ENCODE data around the gene ST6GALNAC4.

ST6GALNAC4 gene, protein sequence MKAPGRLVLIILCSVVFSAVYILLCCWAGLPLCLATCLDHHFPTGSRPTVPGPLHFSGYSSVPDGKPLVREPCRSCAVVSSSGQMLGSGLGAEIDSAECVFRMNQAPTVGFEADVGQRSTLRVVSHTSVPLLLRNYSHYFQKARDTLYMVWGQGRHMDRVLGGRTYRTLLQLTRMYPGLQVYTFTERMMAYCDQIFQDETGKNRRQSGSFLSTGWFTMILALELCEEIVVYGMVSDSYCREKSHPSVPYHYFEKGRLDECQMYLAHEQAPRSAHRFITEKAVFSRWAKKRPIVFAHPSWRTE

DNA sequence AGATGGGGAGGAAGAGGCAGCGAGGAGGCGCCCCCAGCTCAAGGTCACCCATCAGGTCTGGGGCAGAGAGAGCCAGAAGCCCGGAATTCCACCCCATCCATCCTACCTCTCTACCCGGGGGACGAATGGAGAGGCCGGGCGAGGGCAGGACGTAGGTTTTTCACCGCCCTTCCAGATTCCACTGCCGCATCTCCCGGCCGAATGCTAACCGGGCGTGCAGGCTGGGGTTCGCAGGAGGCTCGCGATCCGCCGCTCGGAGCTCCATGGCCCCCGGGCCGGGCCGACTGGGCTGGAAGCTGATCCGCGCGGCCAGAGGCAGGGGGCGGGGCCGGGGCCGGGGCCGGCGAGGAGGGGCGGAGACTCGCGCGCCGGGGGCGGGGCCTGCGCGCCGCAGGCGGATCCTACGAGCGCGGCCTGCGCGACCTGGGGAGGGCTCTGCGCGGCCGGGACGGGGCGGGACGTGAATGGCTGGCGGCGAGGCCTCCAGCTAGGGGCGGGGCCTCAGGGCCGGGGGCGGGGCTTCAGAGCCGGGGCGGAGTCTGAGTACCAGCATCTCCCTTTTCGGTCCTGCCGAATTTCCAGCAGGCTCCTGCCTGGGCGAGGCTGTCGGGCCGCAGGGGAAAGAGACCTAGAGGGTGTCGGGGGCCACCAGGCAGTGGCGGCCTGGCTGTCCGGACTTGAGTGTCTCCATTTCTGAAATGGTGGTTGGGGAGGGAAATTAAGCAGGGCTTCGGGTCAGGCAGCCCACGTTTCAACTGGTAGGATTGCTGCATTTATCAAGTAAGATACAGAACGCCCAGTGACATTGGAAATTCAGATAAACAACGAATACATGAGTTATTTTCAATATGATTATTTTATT lies at the start of gene ST6GALNAC4:
TSS of gene ST6GALNAC4 (minus strand) at position 322 of the 862 bp plus-strand sequence. CDS start 622 bp downstream, outside the sequence.
- DNase-seq: peak; percentile 74 to 92 (median 88)

DNA sequence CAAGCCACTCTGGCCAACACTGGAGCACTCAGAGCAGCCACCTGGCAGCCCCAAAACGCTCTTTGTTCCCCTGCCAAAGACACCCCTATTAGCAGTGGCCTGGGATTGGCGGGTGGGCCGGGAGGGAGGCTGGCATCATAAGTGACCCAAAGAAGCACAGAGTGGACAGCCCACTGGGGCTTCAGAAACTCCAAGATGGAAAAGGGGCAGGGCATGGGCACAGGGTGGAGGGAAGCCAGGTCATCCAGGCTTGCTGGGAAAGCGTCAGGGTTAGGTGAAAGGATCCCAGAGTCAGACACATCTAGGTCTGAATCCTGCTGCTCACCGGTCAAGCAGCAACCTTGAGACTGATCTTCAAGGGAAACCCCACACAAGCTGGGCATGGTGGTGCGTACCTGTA lies 49.1 kb upstream of the ST6GALNAC4 start:
- no peak for DNase-seq

DNA sequence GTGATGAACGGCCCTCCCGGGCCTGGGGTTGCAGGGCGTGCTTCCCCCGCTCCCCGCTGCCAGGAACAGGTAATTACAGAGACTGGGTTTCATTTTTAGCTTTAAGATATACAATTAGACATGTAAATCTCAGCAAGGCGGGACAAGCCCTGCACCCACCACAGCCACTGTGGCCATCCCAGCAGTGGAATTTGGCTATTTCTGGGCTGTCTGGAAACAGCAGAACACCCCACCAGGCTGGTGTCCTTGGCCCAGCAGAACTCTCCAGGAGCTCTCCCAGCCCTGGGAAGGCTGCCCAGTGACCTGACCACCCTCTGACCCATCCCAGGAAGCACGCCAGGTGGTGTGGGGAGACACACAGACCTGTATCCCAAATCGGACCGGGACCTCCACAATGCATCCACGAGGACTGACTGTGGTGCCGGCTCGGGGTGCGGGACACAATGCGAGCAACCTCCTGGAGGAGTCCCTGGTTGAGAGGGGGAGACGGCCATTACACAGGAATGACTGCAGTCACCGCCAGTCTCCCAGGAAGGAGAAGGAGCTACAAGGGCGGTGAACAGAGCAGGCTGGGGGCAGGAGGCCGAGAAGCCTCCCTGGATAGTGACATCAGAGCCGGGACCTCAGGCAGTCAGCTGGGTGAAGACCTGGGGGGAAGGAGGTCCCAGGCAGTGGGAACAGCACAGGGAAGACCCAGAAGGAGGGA lies 46.7 kb upstream of the ST6GALNAC4 start:
- DNase-seq: peak in 2 of 3 experiments; percentile 23 to 48

DNA sequence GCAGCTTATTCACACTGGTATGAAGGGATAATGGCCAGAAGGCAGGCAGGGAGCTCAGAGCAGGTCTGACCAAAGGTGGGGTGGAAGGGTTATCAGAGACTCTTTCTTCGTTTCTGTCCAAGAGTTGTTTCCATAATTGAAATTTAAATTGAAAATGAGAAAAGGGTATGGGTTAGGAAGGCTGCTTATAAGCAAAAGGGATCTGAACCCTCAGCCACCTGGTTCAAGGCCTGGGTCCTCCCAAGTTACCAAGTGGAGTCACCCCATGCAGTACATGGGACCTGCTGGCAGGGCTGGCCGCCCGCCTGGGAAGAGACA lies 46.2 kb upstream of the ST6GALNAC4 start:
- no peak for DNase-seq

DNA sequence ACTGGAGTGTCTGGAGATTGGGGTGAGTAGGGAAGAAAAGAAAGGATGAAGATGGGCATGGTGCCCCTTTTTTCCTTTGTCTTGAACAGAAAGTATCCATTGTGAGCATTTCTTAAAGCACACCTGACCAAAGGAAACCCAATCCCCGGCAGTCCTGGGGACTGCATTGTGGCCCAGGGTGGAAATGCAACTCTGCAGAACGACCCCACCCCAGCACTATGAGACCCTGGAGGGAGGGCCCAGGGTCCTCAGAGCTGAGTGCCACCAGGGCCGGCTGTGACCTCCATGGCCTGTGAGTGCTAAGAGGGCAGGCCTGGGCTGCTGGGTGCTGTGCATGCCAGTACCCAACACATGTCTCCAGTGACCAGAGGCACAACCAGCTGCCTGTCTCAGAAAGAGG lies 45.4 kb upstream of the ST6GALNAC4 start:
- no peak for DNase-seq

DNA sequence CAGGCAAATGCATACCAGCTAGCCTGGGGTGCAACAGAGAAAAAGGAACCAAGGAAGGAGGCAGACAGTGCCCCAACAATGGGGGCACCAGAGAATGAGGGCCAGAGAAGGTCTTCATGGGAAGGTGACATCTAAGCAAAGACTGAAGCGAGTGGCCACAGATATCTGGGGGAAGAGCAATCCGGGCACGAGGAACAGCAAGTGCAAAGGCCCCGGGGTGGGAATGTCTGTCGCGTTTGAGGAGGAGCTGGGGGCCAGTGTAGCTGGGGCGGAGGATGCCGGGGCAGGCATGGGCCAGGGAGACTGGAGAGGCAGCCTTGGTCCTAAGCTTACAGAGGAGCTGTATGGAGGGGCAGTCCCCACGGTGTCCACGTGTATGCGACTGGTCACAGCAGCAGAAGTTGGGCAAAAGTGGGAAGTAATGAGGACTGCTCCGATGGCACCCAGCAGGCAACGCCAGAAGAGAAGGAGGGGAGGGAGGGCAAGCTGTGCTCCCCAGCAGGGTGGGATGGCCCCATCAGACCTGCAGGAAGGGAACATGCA lies 44.8 kb upstream of the ST6GALNAC4 start:
- DNase-seq: no peak

DNA sequence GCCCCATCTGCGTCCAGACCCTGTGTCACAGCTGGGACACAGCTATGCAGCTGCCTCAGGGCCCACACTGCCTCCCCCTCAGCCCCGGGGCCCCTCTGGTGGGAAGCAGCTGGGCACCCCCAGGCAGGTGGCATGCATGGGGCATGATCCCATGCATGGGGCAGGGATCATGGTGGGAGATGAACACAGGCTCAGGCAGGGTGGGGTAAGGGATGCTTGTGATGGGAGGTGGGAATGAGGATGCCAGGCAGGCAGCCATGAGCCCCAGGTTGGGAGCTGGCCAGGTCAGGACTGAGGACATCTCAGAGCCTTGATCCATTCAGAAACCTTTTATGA lies 44.3 kb upstream of the ST6GALNAC4 start:
- DNase-seq: no peak

DNA sequence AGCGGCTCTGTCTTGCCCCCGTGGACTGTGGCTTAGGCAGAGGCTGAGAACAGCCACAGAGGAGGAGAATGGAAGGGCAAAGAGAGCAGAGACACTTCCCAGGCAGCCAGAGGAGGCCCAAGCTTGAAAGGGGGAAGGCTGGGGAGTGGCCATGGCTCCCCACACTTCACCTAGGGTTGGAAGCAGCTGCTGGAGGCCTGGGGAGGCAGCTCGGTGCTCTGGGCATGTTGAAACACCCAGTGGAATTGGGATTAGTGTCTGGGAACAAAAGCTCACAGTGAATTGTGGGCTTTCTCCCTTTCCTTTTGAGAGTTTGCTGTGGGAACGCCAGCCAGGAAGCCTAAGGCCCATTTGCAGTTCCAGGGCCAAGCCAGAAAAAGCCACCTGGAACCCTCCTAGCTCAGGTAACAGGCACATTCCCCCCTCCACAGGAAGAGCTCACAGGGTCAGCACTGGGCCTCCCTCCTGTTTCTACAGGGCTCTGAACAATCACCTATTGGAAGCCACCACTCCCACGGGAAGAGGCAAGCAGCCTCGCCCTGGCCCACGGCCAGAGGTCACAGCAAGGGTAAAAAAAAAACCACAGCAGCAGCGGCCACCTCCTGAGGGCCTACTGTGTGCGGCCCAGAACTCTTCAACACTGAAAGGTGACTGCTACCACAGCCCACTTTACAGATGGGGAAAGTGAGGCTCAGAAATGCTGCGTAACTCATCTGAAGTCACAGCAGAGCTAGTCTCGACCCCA lies 43.7 kb upstream of the ST6GALNAC4 start:
- peak in 1 of 3 experiments; percentile 14 for DNase-seq

DNA sequence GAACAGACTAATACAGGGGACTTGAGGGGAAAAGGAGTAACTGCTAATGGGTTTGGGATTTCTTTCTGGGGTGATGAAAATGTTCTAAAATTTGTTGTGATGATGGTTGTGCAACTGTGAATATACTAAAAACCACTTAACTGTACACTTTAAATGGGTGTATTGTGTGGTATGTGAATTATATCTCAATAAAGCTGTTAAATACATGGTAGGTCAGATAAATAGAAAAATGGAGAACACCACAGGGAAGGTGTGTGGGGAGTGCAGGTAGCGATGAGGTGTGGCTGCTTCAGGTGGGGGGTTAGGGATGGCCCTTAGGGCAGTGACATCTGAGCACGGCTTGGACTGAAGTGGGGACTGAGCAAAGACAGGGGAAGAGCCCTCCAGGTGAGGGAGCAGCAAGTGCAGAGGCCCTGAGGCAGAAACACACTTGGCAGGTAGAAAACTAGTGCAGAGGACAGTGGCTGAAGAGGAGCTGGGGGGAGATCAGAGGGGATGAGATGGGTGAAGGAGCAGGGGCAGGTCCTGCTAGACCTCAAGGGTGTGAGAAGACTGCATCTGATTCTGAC lies 43.1 kb upstream of the ST6GALNAC4 start:
- no peak for DNase-seq

DNA sequence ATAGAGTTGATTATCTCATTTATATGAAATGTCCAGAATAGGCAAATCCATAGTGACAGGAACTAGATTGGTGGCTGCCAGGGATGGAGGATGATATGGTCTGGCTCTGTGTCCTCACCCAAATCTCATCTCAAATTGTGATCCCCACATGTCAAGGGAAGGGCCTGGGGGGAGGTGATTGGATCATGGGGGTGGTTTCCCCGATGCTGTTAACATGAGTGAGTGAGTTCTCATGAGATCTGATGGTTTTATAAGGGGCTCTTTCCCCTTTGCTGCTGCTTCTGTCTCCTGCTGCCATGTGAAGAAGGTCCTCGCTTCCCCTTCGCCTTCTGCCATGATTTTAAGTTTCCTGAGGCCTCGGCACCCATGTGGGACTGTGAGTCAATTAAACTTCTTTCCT lies 42.6 kb upstream of the ST6GALNAC4 start:
- DNase-seq: no peak

DNA sequence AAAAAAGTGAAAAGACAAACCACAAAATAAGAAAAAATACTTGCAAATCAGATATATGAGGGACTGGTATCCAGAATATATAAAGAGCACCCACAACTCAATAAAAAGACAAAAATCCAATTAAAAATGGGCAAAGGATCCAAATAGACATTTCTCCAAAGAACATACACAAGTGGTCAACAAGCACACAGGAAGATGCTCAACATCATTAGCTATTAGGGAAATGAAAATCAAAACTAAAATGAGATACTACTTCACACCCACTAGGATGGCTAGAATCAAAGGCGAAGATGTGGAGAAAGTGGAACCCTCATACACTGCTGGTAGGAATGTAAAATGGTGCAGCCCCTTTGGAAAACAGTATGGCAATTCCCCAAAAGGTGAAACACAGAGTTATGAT lies 41.9 kb upstream of the ST6GALNAC4 start:
- no peak for DNase-seq

DNA sequence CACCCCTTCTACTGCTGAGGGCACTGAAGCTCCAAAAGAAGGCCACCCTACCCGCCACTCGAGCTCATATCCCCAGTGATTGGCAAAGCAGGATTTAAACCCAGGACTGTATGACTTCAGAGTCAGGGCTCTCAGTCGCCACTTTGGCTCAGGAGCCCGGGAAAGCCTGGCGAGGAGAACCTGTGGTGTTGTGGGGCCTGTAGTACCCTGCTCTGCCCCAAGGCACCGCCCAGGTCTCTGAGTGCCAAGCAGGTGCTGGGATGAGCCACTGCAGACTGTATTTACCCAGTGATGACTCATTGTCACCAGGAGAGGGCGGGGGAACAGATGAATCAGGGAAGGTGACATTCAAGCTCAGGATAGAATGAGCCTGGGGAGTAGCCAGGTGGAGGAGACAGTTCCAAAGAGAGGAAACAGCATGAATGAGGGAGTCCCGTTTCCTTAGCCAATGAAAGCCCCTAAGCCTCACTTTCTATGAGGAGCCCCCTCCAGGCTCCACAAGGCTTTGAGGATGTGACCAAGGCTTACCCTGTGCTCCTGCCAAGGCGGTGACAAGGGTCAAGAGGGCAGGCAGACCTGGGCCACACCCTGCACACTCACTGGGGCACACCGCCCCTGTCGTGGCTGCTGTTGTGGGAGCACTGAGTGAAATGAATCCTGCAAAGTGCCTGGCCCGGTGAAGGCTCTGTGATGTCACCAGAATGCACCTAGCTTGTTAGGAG lies 38.6 kb upstream of the ST6GALNAC4 start:
- peak; percentile 82 to 99 (median 96) for DNase-seq

DNA sequence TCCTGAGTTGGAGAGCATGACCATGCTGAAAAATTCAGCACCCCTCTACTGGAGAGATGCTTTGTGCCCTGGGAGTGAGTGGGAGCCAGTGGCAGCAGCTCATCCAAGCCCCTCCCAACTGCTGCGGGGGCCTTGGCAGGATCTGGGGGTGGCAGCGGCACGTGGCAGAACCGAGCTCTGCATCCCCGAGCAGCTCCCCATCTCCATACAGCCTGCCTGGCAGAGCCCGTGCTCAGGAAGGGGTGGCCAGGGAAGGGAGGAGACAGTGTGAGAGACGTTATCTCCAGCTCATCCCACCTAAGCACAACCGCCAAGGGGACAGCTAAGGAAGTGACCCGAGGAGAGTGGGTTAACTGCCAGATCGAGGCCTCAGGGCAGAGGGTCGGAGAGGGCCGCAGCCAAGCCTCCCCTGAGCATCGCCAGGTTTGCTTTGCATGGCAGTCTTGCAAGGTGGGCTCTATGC lies 38.0 kb upstream of the ST6GALNAC4 start:
- DNase-seq: peak in 1 of 3 experiments; percentile 40

DNA sequence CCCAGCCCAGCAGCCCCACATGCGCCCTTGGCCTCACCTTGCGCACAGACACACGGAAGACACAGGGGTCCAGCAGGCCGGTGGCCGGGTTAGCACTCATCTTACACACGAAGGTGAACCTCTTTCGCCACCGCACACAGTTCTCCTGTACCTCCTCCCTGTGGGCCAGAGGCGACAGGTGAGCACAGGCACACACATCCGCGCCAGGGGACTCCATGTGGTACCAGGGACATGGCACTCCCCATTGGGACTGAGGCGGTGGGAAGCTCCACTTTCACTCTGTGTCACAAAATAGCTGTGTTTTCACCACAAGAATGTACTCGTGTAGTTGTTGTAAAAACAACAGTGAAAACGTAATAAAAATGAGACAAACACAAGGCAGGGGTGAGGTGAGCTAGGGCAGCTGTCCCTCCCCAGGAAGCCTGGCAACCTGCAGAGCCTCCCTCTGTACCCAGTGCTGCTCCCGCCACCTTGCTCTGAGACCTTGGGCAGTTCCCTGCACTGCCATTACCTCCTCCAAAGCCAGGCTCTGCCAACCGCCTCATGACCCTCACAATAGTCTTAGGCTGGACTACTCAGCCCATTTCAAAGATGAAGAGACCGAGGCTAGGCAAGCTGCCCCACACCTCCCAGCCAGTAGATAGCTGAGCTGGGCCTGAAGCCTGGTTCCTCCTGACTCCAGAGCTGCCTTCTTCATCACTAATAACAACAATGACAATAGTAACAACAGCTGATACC lies 37.1 kb upstream of the ST6GALNAC4 start:
- peak in 2 of 3 experiments; percentile 25 to 26 for DNase-seq

DNA sequence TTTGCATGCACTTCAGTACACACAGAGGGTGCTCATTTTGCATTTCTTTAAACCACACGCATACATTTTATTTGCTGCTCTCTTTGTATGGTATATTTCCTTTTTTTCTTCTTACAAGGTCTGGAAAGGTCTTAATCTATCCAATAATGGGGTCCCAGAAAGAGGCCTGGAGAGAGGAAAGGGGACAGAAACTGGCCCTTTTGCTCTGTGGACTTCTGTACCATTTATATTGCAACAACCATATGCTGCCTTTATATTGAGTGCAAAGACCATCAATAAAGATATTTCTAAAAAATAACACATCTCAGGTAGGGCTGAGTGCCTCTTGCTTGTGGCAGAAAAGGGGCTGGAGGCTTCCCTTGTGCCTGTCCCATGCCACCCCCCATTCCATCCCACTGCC lies 36.3 kb upstream of the ST6GALNAC4 start:
- no peak for DNase-seq

DNA sequence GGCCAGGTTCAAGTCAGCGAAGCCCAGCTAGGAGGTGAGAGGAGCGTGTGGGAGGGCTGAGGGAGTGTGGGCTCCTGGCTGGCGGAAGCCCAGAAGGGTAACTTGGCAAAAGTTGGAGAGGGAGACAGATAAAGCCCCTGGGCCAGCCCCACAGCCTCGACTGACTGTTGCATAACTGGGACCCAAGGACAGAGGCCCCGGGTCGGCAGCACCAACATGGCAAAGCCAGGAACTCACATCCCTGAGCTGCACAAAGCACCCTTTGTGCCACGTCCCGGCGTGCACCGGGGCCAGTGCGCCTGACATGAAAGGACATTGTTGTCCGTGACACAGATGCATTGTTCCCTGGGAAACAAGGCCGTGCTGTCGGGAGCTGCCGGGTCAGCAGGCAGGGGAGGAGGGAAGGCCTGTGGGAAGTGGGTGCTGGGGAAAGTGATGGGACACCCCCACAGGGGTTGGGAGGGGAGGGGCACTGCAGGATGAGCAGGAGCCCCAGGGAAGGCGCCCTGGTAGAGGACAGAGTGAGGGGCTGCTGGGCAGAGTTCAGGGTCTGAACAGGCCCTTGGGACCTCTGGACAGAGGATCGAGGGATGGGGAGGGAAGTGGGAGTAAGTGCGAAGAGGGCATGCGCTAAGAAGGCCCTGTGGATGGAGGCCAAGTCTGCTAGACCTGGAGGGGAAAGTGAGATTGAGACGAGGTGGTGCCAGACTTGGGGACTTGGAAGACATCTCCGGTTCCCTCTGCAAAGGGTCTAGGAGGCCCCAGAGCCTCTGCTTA lies 33.9 kb upstream of the ST6GALNAC4 start:
- no peak for DNase-seq

DNA sequence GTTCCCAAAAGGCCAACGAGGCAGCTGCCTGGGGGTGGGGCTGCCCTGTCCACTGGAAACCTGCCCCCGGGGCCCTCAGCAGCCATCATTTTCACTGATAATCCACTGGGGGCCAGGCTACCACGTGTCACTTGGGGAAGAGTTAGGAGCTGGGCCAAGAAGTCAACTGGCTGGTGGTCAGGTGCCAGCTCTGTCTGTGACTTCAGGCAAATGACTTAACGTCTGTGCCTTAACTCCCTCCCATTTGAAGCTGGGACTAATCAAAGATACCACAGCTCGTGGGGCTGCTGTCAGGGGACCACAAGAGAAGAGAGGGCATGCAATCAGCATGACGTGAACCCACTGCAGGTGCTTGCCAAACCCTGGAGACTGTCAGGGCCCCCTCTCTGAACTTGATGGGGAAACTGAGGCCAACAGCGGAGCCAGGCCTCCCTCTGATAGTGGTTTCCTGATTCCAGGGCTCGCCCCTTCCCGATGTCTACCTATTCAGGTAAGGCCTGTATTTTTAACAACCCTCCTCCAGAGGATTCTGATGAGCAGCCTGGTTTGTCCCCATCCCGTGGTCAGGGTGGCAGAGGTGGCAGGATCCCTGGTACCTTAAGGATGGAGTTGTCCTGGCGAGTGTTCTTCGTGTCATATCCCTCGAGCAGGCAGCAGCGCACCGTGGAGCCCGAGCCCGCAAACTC lies 33.1 kb upstream of the ST6GALNAC4 start:
- no peak for DNase-seq

DNA sequence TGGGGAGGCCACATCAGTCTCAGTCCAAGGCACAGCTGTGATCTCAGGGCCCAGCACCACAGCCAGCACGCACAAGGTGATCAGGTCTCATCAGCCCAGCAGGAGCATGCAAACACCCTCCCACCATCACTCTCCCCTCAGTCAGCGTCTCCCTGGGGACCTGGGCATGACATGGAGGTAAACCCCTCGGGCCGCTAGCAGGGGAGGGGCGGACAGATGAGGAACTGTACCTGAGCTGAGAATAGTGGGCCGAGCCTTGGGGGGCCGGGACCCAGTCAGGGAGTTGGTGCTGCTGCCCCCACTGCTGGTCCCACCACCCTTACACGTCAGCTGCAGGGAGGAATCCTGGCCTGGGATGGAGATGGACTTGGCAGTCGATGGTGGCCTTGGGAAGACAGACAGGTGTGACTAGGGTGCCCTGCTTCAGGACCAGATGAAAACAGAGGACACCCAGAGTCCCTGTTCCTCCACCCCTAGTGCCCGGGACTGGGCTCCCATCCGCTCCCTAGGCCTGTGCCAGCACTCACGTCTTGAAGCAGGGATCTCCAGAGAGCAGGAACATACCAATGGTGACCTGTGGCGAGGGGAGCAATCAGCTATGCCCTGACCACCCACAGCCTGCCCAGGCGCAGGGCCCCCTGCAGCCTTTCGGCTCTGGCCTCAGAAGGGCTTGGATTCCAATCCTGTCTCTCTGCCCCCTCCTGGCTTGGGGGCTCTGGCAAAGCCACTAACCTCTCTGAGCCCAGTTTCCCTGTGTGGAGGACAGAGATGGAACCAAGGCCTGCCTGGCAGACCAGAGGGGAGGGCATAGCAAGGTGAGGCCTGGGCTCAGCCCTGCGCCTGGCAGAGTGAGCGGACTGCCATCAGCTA lies 31.2 kb upstream of the ST6GALNAC4 start:
- DNase-seq: peak in 1 of 3 experiments; percentile 22
